Measurements from ENCODE around the gene PRKCA.

DNA sequence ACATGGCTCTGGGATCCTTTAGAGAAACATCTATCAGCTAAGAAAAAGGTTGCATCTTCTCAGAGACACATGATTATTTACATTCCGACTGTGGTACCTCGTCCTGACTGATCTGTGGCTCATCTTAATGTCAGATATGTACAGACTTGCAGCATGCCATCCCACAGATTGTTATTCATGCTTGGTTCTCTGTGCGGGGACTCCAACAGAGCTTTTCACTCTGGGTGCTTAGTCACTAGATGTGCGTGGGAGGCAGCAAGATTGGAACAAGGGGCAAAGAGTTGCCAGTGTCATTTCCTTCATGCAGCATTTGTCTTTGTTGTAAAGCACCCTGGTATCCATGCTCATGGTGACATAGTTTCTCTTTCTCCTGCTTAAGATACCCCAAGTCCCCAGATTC is 353.4 kb downstream of the PRKCA start:
- no peak for TF ChIP-seq FOXM1 (IDR thresholded peaks at IDR 0.05; ENCODE audit: borderline replicate concordance, low read depth)
- TF ChIP-seq, protein P1, sequence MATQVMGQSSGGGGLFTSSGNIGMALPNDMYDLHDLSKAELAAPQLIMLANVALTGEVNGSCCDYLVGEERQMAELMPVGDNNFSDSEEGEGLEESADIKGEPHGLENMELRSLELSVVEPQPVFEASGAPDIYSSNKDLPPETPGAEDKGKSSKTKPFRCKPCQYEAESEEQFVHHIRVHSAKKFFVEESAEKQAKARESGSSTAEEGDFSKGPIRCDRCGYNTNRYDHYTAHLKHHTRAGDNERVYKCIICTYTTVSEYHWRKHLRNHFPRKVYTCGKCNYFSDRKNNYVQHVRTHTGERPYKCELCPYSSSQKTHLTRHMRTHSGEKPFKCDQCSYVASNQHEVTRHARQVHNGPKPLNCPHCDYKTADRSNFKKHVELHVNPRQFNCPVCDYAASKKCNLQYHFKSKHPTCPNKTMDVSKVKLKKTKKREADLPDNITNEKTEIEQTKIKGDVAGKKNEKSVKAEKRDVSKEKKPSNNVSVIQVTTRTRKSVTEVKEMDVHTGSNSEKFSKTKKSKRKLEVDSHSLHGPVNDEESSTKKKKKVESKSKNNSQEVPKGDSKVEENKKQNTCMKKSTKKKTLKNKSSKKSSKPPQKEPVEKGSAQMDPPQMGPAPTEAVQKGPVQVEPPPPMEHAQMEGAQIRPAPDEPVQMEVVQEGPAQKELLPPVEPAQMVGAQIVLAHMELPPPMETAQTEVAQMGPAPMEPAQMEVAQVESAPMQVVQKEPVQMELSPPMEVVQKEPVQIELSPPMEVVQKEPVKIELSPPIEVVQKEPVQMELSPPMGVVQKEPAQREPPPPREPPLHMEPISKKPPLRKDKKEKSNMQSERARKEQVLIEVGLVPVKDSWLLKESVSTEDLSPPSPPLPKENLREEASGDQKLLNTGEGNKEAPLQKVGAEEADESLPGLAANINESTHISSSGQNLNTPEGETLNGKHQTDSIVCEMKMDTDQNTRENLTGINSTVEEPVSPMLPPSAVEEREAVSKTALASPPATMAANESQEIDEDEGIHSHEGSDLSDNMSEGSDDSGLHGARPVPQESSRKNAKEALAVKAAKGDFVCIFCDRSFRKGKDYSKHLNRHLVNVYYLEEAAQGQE (IDR thresholded peaks at IDR 0.05; ENCODE audit: low read depth): no peak
- TF ChIP-seq TEAD4 (IDR thresholded peaks at IDR 0.05): no peak
- no peak for TF ChIP-seq EP300 (IDR thresholded peaks at IDR 0.05; ENCODE audit: borderline replicate concordance)
- TF ChIP-seq TAF1 (IDR thresholded peaks at IDR 0.05; ENCODE audit: low read depth): no peak
- no peak for TF ChIP-seq TCF12 (IDR thresholded peaks at IDR 0.05; ENCODE audit: low read depth)
- TF ChIP-seq RAD21 (IDR thresholded peaks at IDR 0.05; ENCODE audit: low read depth): no peak
- no peak for TF ChIP-seq EGR1 (IDR thresholded peaks at IDR 0.05)
